Lower lobe of right lung (tissue), 2 donors: ENCODE results near the gene PTPN23. TPM values are rescaled to one million over a fixed set of nuclear protein-coding genes. Genes with fewer than 3 reads are reported as not detected.
A peak's percentile ranks its signal among the peaks of the same experiment; 100 is the strongest.

Experiments
- ATAC-seq, 2 donors: fragments of 200-7000 bp; cut with Tn5 transposase; one replicate each; pipeline ENCODE4 v1.9.1; 2020 to 2022; ENCODE audit warnings: mild to moderate bottlenecking in 2 of 2, moderate library complexity in 2 of 2
- DNase-seq: peaks from one replicate; pipeline ENCODE4 v3.0.0-alpha.2; 2020
- H3K27ac ChIP-seq: fragments of 200-600 bp; one replicate; pipeline ENCODE4 v1.8.0; 2022
- H3K27me3 ChIP-seq: fragments of 200-600 bp; one replicate; pipeline ENCODE4 v1.8.0; 2022; ENCODE audit warnings: low read depth
- H3K36me3 ChIP-seq: fragments of 200-600 bp; one replicate; pipeline ENCODE4 v1.8.0; 2022; ENCODE audit warnings: mild to moderate bottlenecking
- H3K4me1 ChIP-seq: fragments of 200-600 bp; one replicate; pipeline ENCODE4 v1.8.0; 2022
- H3K4me3 ChIP-seq: fragments of 200-600 bp; one replicate; pipeline ENCODE4 v1.8.0; 2022; ENCODE audit warnings: mild to moderate bottlenecking
- H3K9me3 ChIP-seq: fragments of 200-600 bp; one replicate; pipeline ENCODE4 v1.8.0; 2022
- CTCF ChIP-seq: fragments of 200-600 bp; IDR thresholded peaks from one replicate; pipeline ENCODE4 v1.8.0; 2022; ENCODE audit warnings: antibody characterized with exemption, mild to moderate bottlenecking
- intact Hi-C: fragments of 100-400 bp; cut with DNase I; formaldehyde crosslinking; loops from one replicate; pipeline ENCODE4 v1.11.0; 2022
- long read RNA-seq: library from polyadenylated mRNA; unstranded; transcript quantifications from one replicate; pipeline ENCODE4 v2.0.0, GENCODE V29; 2021
- total RNA-seq: library from RNA; stranded (reverse); fragmentation: NEBNext Ultra II Directional; extraction: Animal tissue kit (Norgen Biotek cat#: 25700); gene quantifications from one replicate; pipeline ENCODE4 v1.2.1, GENCODE V29; 2021
- donor health status: DM: no; HTN: yes; CAD: no; lungs with severe emphysema.

The PTPN23 gene
- 40.4 TPM for total RNA-seq
- long read RNA-seq, partial matches to known transcripts, result 19 of 24 reads
- long read RNA-seq, other reads (novel, unspliced or antisense), result 4 of 24 reads

GRCh38 chr3:47380601-47381316 is at the start of gene PTPN23:
Gene PTPN23, plus strand, starts transcription at chr3:47381021. Its CDS starts 76 bp downstream, at chr3:47381097.
- TF ChIP-seq CTCF, result no peak
- Histone ChIP-seq H3K36me3 (peaks cover 9% of the 10 kb centered on the region), H3K4me1 (peaks cover 44% of the 10 kb centered on the region), H3K4me3 (peak within 1 kb of the TSS; percentile 100), H3K27me3 (no peaks in the 10 kb centered on the region), H3K9me3 (no peaks in the 10 kb centered on the region), H3K27ac (peak within 1 kb of the TSS; percentile 96)
- intact Hi-C loops, result no loop called here
- ATAC-seq, result peak; percentile 92 to 94
- DNase-seq, result peak; percentile 99

GRCh38 chr3:47333907-47334306 is 46.9 kb upstream of the PTPN23 start:
- Histone ChIP-seq H3K27me3 (no peaks in the 10 kb centered on the region), H3K4me3 (no peak overlapping the region), H3K4me1 (no peaks in the 10 kb centered on the region), H3K36me3 (peaks cover 94% of the 10 kb centered on the region), H3K9me3 (no peaks in the 10 kb centered on the region), H3K27ac (no peak overlapping the region)
- intact Hi-C loops, result no loop called here
- DNase-seq (no peak), ATAC-seq (no peak)
- no peak for TF ChIP-seq CTCF

- H3K27me3 ChIP-seq, result no peaks in the 10 kb centered on the region
- DNase-seq (no peak), ATAC-seq (no peak)
- no peak for TF ChIP-seq CTCF
- H3K36me3 ChIP-seq, result peaks cover 93% of the 10 kb centered on the region
- no peak overlapping the region for H3K27ac ChIP-seq
- H3K4me3 ChIP-seq, result no peak overlapping the region
- no peaks in the 10 kb centered on the region for H3K4me1 ChIP-seq
- intact Hi-C loops, result no loop called here
- no peaks in the 10 kb centered on the region for H3K9me3 ChIP-seq
Measured at GRCh38 chr3:47337656-47338055, 43.2 kb upstream of the PTPN23 start.

- TF ChIP-seq CTCF, result no peak
- H3K27me3 ChIP-seq, result no peaks in the 10 kb centered on the region
- DNase-seq, result no peak
- no peak overlapping the region for H3K4me3 ChIP-seq
- intact Hi-C loops, result no loop called here
- ATAC-seq, result no peak
- H3K36me3 ChIP-seq, result peaks cover 93% of the 10 kb centered on the region
- H3K9me3 ChIP-seq, result no peaks in the 10 kb centered on the region
- no peaks in the 10 kb centered on the region for H3K4me1 ChIP-seq
- H3K27ac ChIP-seq, result no peak overlapping the region
Measured at GRCh38 chr3:47339951-47340350, 40.9 kb upstream of the PTPN23 start.

GRCh38 chr3:47340866-47341265 is 40.0 kb upstream of the PTPN23 start:
- Histone ChIP-seq H3K27ac (no peak overlapping the region), H3K4me3 (no peak overlapping the region), H3K9me3 (no peaks in the 10 kb centered on the region), H3K36me3 (peaks cover 91% of the 10 kb centered on the region), H3K4me1 (no peaks in the 10 kb centered on the region), H3K27me3 (no peaks in the 10 kb centered on the region)
- intact Hi-C loops, result no loop called here
- ATAC-seq (no peak), DNase-seq (no peak)
- TF ChIP-seq CTCF, result no peak
